ENCODE measurements around the gene NEK1. TPM values are rescaled to one million over a fixed set of nuclear protein-coding genes. Genes with fewer than 3 reads are reported as not detected.

Gene NEK1
- total and polyA plus RNA-seq, 2 of the 8 experiments (the other 6 are each of a cell fraction or from before 2014, with no cell fraction given), result 3.9 to 11.7 TPM

- no peak for TF ChIP-seq CHD7 (IDR thresholded peaks at IDR 0.05; ENCODE audit: insufficient replicate concordance, low read length)
- no peak for TF ChIP-seq TEAD4 (IDR thresholded peaks at IDR 0.05; ENCODE audit: low read depth, low read length)
Observed at GRCh38 chr4:169594560-169595195, 17.7 kb downstream of the NEK1 start (continued).
